HG03135 (cell line): ENCODE data around the gene HYI.
"Not testable (repeated sequence)": the region's sequence is repeated elsewhere in the genome, so short reads cannot be mapped to it uniquely, and the experiment has no call there.

Experiments
- ATAC-seq: cut with Tn5 transposase; IDR thresholded peaks from one replicate; pipeline ENCODE4 v1.9.1; 2021; ENCODE audit warnings: mild to moderate bottlenecking, moderate library complexity; ENCODE audit not compliant: unreplicated experiment

HYI gene

DNA sequence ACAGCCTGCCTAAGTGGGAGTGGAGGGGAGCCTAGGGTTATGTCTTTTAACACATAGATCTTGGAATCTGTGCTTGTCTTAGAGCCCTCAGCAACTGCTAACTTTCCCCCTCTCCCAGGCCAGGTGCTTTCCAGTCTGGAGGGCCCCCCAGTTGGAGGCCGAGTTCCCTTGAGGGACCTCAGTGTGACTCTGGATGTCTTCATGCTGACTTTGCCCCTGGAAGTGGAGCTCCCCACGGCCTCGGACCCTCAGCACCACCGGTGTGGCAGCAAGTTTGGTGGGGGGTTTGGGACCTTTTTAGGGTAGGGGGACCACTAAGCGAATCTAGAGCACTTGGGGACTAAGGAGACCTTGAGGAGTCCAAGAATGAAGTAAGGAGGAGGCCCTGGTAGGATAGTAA, 22.9 kb downstream of the HYI start:
- ATAC-seq, result no peak

DNA sequence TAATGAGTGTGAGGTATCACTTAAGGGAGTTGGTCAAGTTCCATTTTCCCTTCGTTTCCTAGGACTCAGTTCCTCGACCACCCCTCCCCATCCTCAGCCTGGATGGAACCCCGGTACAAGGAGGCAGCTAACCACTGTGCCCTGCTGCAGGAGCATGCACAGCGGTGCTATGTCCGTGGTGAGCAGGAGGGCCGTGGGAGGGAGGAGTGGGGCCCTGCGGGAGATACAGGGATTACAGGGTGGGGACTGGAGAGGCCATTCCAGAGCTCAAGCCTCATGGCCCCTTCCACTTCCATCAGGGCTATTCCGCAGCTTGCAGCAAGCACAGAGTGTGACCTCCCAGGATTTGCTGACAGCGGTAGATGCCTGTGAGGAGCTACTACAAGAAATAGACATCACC, 25.8 kb downstream of the HYI start:
- no peak for ATAC-seq

DNA sequence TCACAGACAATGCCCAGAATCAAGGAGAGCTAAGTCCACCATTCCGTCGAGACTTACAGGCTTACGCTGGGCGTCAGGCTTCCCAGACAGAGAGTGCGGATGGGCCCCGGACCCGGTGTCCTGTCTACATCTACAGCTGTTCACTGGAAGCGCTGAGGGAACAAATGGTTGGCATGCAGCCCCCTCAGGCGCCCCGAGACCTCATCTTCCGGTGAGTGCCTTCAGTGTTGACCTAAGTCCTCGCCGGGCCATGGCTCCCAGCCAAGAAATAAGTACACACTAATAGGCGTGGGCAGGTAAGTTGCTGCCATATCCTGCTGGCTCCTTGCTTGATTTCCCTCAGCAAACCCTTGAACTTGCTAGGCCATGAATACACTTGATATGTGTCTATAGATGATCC, 26.2 kb downstream of the HYI start:
- ATAC-seq, result no peak

DNA sequence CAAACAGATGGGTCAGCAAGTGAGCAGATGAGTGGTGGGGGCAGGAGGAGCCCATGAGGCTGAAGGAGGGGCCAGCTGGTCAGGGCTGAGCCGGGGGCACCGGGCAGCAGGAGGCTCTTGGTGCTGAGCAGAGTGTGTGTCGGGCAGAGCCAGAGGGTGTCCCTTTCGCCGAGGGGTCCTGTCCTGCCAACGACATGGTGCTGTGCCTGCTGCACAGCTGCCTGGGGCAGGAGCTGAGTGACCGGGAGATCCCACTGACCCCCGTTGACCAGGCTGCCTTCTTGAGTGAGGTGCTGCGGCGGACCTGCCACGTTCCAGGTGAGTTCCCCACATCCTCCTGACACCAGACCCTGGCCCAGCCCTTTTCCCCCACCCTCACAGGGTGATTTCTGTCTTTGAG, 27.5 kb downstream of the HYI start:
- no peak for ATAC-seq

DNA sequence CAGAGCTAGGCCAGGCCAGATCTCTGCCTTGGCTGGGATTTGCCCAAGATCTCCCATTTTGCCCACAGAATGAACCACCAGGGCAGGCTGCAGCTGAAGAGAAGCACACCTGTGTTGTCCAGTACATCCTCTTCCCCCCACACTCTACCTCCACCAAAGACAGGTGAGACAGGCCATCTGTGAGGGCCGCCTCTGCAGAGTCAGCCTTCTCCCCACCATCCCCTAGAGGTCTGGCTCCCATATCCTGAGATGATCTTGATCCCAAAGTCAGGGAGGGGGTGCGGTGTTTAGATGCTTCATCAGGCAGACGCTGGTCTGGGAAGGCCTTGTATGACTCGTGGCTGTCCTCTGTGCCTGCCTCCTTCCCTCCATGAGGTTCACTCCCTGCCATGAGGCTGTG, 28.7 kb downstream of the HYI start:
- ATAC-seq, result no peak

DNA sequence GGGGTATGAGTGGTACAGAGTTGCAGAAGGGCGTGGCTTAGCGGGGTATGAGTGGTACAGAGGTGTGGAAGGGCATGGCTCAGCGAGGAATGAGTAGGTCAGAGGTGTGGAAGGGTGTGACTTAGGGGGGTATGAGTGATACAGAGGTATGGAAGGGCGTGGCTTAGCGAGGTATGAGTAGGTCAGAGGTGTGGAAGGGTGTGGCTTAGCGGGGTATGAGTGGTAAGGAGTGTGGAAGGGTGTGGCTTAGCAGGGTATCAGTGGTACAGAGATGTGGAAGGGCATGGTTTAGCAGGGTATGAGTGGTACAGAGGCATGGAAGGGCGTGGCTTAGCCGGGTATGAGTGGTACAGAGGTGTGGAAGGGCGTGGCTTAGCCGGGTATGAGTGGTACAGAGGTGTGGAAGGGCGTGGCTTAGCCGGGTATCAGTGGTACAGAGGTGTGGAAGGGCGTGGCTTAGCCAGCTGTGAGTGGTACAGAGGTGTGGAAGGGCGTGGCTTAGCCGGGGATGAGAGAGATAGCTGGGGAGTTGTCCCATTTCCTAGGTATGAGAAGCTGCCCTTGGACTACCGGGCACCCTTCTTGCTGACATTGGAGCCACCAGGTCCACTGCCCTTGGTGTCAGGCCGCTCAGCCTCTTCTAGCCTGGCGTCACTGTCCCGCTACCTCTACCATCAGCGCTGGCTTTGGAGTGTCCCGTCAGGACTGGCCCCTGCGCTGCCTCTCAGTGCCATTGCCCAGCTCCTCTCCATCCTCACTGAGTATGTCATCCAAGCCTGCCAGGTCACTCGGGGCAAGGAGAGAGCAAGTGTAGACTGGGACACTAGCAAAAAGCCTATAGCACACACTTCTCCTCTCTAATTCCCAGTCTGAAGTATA, 29.8 kb downstream of the HYI start:
- no peak for ATAC-seq

DNA sequence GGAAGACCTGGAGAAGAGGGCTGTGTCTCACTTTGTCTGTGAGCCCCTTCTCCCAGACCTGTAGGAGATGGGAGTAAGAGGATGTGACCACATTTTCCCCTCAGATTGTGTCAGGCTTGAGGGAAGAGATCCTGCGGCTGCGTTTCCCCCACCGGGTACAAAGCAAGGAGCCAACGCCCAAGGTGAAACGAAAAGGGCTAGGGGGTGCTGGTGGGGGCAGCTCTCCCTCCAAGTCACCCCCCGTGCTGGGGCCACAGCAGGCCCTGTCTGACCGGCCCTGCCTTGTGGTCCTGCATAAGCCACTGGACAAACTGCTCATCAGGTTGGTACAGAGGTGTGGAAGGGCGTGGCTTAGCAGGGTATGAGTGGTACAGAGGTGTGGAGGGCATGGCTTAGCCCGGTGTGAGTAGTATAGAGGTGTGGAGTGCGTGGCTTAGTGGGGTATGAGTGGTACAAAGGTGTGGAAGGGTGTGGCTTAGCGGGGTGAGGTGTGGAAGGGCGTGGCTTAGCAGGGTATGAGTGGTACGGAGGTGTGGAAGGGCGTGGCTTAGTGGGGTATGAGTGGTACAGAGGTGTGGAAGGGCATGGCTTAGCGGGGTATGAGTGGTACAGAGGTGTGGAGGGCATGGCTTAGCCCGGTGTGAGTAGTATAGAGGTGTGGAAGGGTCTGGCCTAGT, 30.6 kb downstream of the HYI start:
- ATAC-seq, result no peak

DNA sequence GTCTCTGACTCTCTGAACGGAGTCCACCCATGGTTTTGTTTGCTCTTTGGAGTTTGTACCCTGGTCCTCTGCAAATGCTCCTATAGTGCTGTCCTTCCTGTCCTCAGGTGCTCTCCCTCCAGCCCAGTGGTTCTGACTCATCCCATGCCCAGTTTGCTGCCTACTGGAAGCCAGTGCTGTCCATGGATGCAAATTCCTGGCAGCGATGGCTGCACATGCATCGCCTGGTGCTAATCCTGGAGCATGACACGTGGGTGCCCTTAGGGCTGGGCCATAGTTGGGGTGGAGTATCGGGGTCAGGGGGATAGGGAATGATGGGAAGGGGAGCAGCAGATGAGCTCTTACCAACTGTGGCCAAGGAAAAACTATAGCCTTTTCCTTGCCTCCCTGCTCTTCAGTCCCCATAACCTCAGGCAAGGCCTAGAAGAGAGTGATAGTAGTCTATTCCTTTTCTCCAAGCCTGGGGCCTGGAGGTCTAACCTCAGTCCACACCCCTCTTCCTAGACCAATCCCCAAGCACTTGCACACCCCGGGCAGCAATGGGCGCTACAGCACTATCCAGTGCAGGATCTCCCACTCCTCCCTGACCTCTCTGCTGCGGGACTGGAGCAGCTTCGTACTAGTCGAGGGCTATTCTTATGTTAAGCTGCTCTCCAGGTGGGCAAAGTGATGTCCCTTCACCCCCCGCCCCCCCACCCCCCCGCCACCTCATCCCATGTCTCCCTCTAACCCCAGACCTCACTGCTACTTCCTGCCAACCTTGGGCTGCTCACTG, 31.6 kb downstream of the HYI start:
- ATAC-seq, result no peak

DNA sequence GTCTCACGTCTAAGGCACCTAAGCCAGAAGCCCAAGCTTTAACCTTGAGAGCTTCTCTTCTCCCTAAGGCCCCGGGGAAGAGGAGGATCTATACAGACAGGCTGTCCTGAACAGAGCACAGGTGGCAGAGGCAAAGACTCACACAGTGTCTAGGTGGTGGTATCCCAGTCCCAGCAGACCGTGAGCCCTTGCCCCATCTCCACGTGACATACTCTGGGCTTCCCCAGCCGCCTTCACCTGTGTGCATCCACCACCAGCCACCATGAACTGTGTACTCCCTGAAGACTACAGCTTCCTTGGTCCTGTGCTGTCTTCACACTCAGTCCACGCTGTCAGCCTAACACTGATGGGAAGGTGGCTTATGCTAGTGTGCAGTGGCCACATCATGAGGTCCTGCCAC, 32.3 kb downstream of the HYI start:
- no peak for ATAC-seq

DNA sequence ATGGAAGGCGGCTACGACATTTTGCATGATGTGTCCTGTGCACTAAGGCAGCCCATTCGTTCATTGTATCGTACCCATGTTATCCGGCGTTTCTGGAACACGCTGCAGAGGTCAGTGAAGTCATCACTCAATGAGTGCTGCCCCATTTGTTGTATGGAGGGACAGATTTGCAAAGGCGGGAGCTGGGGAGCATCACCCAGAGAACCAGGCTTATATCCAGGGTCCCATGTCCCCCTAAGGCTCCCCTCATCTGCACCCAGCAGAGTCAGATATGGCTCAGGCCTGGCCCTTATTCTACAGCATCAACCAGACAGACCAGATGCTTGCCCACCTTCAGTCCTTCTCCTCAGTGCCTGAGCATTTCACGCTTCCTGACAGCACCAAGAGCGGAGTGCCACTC, 32.9 kb downstream of the HYI start:
- no peak for ATAC-seq

DNA sequence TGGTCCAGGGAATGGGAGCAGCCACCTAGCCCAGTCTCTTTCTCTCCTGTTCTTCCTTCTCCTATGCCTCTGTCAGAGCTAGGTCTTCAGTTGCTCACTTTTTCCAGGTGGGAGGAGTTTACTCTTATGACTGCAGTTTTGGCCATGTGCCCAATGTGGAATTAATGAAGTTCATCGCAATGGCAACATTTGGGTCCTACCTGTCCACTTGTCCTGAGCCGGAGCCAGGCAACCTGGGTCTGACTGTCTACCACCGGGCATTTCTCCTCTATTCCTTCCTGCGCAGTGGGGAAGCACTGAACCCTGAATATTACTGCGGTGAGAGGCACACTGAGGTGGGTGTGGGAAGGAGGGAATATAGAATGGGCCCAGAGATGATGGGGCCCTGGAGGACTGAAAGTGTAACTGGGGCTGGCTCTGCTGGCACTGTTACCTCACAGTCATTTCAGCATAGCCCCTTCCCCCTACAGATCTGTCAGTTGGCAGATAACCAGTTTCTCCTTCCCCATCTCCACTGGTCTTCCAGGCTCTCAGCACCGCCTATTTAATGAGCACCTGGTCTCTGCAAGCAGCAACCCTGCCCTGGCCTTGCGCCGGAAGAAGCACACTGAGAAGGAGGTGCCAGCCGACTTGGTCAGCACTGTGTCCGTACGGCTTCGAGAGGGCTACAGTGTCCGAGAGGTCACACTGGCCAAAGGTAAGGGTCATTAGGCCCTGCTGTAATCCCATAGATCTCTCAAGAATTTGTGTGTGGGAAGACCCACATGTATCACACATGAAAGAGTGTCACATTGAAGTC, 33.9 kb downstream of the HYI start:
- no peak for ATAC-seq

DNA sequence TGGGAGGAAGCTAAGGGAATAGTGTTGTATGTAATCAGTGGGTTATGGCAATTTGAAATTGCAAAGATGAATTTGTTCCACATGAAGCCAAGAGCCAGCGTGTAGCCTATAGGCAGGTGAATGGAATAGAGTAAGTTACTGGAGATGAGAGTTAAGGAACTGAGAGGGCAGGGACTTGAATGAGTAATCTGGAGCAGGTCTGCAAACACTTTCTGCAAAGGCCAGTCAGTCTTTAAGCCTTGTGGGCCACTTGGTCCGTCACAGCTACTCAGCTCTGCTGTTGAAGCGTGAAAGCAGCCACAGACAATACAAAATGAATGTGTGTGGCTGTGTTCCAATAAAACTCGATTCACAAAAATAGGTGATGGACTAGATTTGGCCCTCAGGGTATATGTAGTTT, 34.9 kb downstream of the HYI start:
- ATAC-seq, result no peak

DNA sequence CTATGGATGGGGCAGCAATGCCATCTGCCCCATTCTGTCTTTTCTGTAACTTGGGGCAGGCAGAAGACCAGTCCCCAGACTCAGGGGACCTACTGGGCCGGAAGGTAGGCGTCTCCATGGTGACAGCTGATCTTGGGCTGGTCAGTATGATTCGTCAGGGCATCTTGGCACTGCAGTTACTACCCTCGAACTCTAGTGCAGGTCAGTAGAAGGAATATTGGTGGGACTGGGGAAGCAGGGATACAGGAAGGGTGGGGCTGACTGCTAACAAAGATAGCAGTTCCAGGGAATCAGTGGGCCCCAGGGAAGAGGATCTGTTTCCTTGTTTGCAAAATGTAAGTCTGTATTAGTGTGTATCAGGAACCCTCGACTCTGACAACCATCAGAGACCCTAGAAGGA, 37.8 kb downstream of the HYI start:
- no peak for ATAC-seq

DNA sequence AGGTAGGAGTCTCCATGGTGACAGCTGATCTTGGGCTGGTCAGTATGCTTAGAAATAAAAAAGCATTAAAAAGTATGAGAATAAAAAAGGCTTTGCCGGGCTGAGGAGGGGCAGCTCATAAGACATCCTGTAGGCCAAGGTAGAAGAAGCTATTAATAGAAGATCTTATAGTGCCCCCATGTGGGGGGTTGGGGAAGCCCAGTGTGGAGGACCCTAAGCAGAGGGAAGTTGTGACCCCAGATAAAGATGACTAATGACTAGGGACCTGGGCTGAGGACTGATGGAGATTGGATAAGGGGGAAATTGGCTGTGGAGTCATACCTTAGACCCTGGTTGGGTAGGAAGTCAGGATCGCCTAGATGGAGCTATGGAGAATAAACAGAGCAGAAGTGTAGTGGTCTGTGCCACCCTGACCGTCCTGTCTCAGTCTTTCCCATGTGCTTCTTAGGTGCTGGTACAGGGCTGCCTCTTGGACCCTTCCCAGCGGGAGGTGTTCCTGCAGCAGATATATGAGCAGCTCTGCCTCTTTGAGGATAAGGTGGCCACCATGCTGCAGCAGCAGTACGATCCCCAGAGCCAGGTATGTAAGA, 39.0 kb downstream of the HYI start:
- ATAC-seq, result no peak

DNA sequence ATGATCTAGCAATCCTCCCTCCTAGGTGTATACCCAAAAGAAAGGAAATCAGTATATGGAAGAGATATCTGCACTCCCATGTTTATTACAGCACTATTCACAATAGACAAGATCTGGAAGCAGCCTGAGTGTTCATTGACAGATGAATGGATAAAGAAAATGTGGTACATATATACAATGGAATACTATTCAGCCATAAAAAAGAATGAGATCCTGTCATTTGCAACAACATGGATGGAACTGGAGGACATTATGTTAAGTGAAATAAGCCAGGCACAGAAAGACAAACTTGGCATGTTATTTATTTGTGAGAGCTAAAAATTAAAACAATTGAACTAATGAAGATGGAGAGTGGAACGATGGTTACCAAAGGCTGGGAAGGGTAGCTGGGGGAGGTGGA, 40.3 kb downstream of the HYI start:
- ATAC-seq, result not testable (repeated sequence)

DNA sequence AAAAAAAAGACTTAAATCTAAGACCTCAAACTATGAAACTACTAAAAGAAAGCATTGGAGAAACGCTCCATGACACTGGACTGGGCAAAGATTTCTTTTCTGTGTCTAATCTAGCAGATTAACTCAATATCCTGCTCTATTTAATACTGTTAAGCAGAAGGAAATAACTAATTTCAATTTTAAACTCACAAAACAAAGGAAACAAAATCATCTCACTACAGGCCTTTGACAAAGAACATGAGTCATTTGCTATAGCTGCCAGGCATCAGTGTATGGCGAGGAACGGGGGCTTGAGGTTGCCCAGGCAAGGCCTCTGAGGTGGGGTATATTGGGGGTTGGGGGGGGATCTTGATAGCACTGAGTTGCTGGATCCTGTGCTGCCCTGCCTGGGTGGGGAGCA, 43.2 kb downstream of the HYI start:
- ATAC-seq, result no peak

DNA sequence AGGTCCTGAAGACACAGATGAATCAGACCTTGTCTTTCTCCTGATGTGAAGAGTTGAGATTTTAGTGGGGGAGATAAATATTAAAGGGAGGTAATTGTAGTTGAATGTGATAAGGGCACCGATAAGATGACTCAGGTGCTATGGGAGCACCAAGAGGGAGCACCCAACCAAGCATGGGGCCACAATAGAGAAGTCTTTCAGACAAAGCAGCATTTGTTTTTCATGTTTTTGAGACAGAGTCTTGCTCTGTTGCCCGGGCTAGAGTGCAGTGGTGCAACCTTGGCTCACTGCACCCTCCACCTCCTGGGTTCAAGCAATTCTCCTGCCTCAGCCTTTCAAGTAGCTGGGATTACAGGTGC, 47.9 kb downstream of the HYI start:
- ATAC-seq, result no peak

DNA sequence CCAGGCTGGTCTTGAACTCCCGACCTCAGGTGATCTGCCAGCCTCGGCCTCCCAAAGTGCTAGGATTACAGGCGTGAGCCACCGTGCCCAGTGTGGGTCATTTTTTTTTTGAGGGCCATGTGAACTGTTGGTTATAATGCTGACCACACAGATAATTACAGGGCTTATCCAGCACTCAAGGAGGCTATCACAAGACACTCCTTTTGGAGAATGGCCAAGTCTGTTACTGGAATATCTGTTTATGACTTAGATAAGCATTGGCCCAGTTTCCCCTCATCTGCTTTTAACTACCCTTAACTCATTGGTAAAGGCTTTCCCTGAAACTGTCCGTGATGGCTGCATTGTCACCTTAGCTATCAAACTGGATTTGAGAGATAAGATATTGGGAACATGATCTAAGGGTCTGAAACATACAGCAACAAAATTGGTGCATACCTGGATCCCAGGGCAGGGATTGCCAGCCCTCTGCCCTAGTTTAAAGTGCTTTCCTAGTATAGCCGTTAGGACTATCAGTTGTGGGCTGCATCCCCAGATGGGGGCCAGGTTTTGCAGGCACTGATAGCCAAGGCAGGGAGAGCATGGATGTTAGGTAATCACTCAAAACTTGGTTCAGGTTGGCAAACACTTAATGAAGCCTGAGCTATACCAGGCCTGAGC, 48.4 kb downstream of the HYI start:
- no peak for ATAC-seq

DNA sequence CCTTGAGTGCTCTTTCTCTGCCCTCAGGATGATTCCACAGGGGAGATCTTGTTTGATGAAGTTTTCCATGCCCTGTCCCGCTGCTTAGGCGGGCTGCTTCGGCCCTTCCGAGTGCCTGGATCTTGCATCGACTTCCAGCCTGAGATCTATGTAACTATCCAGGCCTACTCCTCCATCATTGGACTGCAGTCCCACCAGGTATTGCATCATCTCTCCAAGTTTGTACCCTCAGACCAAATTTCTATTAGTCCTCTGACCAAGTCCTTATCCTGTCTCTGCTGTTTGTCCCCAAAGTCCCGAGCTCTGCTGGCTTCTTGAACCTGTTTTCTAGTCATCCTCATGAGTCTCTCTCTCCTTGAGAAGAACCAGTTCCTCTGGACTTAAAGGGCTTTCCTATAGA, 49.4 kb downstream of the HYI start:
- no peak for ATAC-seq
